CD4-positive, alpha-beta memory T cell (primary cell): ENCODE results near the gene KIAA0825. TPM values are rescaled to one million over a fixed set of nuclear protein-coding genes. Genes with fewer than 3 reads are reported as not detected.
"Not testable (repeated sequence)": the region's sequence is repeated elsewhere in the genome, so short reads cannot be mapped to it uniquely, and the experiment has no call there.

Source experiments
- CTCF ChIA-PET: fragments of 350-600 bp; sonication (Branson Sonifier 250); formaldehyde crosslinking; loops from one replicate; lab custom pipeline; 2021; ENCODE audit warnings: inconsistent platforms; ENCODE audit not compliant: partially characterized antibody; lab: Charles Lee
- POLR2A ChIA-PET: fragments of 350-600 bp; sonication (Branson Sonifier 250); formaldehyde crosslinking; loops from one replicate; lab custom pipeline; 2021; ENCODE audit not compliant: partially characterized antibody; lab: Charles Lee
- DNase-seq, 5 donors: peaks; one replicate each; pipeline versions ENCODE4 v3.0.0 to v3.0.0-alpha.2; 2020 to 2022; ENCODE audit warnings: mixed read lengths in 1 of 5
- H3K27ac ChIP-seq: one replicate; pipeline ENCODE4 v1.7.0; 2013; ENCODE audit warnings: low read depth, low read length
- H3K27me3 ChIP-seq: 2 replicates; pipeline ENCODE4 v1.7.0; 2013; ENCODE audit warnings: mild to moderate bottlenecking, low read length, moderate library complexity; ENCODE audit not compliant: insufficient read depth
- H3K36me3 ChIP-seq: 2 replicates; pipeline ENCODE4 v1.7.0; 2013; ENCODE audit warnings: mild to moderate bottlenecking, low read length, moderate library complexity; ENCODE audit not compliant: insufficient read depth
- H3K4me1 ChIP-seq: 2 replicates; pipeline ENCODE4 v1.7.0; 2013; ENCODE audit warnings: mild to moderate bottlenecking, low read length, moderate library complexity; ENCODE audit not compliant: insufficient read depth
- H3K4me3 ChIP-seq, 2 donors: one replicate each; pipeline ENCODE4 v1.7.0; 2013; ENCODE audit warnings: low read length in 2 of 2, mild to moderate bottlenecking in 1 of 2
- H3K9me3 ChIP-seq, 2 donors: one replicate each; pipeline ENCODE4 v1.7.0; 2013; ENCODE audit warnings: low read length in 2 of 2, control low read depth in 1 of 2; ENCODE audit not compliant: control insufficient read depth in 1 of 2
- H3K27ac Mint-ChIP-seq, 7 donors: one replicate each; pipeline ENCODE4 v1.8.0; 2020 to 2021; ENCODE audit warnings: mixed read lengths in 7 of 7, mild to moderate bottlenecking in 6 of 7, inconsistent platforms in 3 of 7, moderate library complexity in 3 of 7
- H3K27me3 Mint-ChIP-seq, 2 donors: one replicate each; pipeline ENCODE4 v1.8.0; 2020 to 2021; ENCODE audit warnings: mixed read lengths in 2 of 2
- H3K36me3 Mint-ChIP-seq, 2 donors: one replicate each; pipeline ENCODE4 v1.8.0; 2020 to 2021; ENCODE audit warnings: mixed read lengths in 2 of 2, inconsistent platforms in 1 of 2, mild to moderate bottlenecking in 1 of 2
- H3K4me1 Mint-ChIP-seq, 4 donors: one replicate each; pipeline ENCODE4 v1.8.0; 2020 to 2021; ENCODE audit warnings: mixed read lengths in 4 of 4, mild to moderate bottlenecking in 1 of 4
- H3K4me3 Mint-ChIP-seq, 8 donors: one replicate each; pipeline ENCODE4 v1.8.0; 2020 to 2021; ENCODE audit warnings: mixed read lengths in 8 of 8, mild to moderate bottlenecking in 7 of 8, moderate library complexity in 6 of 8, inconsistent platforms in 3 of 8
- H3K9me3 Mint-ChIP-seq, 8 donors: one replicate each; pipeline ENCODE4 v1.8.0; 2020 to 2021; ENCODE audit warnings: mixed read lengths in 8 of 8, mild to moderate bottlenecking in 5 of 8, inconsistent platforms in 3 of 8, moderate library complexity in 1 of 8
- intact Hi-C: fragments of 100-400 bp; cut with micrococcal nuclease; formaldehyde crosslinking; loops from one replicate; pipeline ENCODE4 v1.15.1; 2023
- polyA plus RNA-seq, 2 donors: library from polyadenylated mRNA; unstranded; fragments of 300-500 nt; fragmentation: Illumina TruSeq; gene quantifications; one replicate each; pipeline ENCODE4 v1.2.3, GENCODE V29; 2021
- total RNA-seq, 2 experiments: library from RNA; stranded (reverse); gene quantifications; one replicate each; pipeline ENCODE4 v1.2.3, GENCODE V29; 2021

Gene KIAA0825
- total and polyA plus RNA-seq, 4 experiments from 2014 or later, result 1.5 to 2.2 (median 2.1) TPM

GRCh38 chr5:94595281-94595840, 23.0 kb downstream of the KIAA0825 start:
- no peaks in the 10 kb centered on the region for H3K27me3 Mint-ChIP-seq
- no peaks in the 10 kb centered on the region for H3K36me3 ChIP-seq
- no peak for DNase-seq
- no peak overlapping the region for H3K4me3 Mint-ChIP-seq
- H3K27ac ChIP-seq, result no peak overlapping the region
- H3K4me3 ChIP-seq, result no peak overlapping the region
- peaks cover 0 to 2% (median 0%) of the 10 kb centered on the region in 4 donors for H3K4me1 Mint-ChIP-seq
- no peaks in the 10 kb centered on the region for H3K27me3 ChIP-seq
- H3K4me1 ChIP-seq, result no peaks in the 10 kb centered on the region
- no peak overlapping the region for H3K27ac Mint-ChIP-seq
- H3K9me3 ChIP-seq, result no peaks in the 10 kb centered on the region
- ChIA-PET CTCF (no interaction called here), POLR2A (no interaction called here)
- H3K9me3 Mint-ChIP-seq, result peaks cover 0 to 12% (median 5%) of the 10 kb centered on the region in 8 donors
- intact Hi-C loops, result no loop called here
- peaks cover 4 to 8% of the 10 kb centered on the region in 2 donors for H3K36me3 Mint-ChIP-seq

DNA sequence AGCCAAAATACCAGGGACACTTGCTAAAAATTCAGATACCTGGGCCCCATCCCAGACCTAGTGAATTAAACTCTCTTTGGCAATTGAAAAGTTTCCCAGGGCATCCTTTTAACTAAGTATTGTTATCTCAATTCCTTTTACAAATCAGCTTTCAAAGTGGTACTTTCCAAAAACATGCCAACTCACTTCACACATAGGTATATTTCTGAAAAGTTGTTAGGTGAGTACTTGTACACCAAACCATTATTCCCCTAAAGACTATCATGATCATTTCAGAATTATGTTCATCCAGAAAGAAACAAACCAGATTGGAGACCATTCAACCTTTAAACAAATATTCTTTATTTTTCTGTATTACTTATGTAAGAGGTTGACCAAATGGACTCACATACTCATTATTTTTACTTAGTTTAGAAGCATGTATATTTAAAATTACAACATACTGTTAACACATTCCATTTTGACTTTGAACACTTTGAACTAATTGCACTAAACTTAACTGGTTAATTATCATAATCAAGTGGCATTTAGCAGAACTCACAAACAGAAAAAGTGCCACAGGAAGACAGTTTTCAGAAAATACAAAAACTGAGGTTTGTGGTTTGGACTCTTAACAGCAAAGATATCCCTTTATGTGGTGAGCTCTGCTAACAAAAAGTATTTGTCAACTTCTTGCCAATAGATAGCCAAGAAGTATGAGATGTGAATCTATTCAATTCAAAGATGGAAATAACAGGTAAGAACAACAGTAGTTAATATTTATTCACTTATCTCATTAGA, 40.7 kb downstream of the KIAA0825 start:
- H3K27me3 Mint-ChIP-seq, result no peaks in the 10 kb centered on the region
- H3K9me3 Mint-ChIP-seq, result peaks cover 0 to 4% (median 0%) of the 10 kb centered on the region in 8 donors
- POLR2A ChIA-PET, result interaction anchor here (0.7 to 1.7 kb wide), 2 partner anchors 37 to 216 kb away, joined by 3 to 5 read pairs; no protein-coding TSS in a partner anchor

GRCh38 chr5:94575196-94575595, 43.2 kb downstream of the KIAA0825 start:
- Mint-ChIP-seq H3K27ac (peak overlapping the region; percentile 38 to 86 (median 83)), H3K36me3 (no peaks in the 10 kb centered on the region), H3K27me3 (no peaks in the 10 kb centered on the region), H3K4me3 (peak overlapping the region in 7 of 8 donors; percentile 57 to 80 (median 66)), H3K9me3 (peaks cover 0 to 2% (median 0%) of the 10 kb centered on the region in 8 donors), H3K4me1 (peaks cover 32 to 54% (median 49%) of the 10 kb centered on the region in 4 donors)
- Histone ChIP-seq H3K9me3 (no peaks in the 10 kb centered on the region), H3K27ac (no peak overlapping the region), H3K27me3 (no peaks in the 10 kb centered on the region), H3K4me1 (peaks cover 65% of the 10 kb centered on the region), H3K36me3 (no peaks in the 10 kb centered on the region), H3K4me3 (no peak overlapping the region)
- ChIA-PET CTCF (interaction anchor here (0.8 to 1.7 kb wide), 4 partner anchors 37 to 50 kb away, joined by 3 to 6 read pairs (median 3); partner anchors contain the start of genes KIAA0825 and SLF1), POLR2A (interaction anchor here (0.6 to 1.5 kb wide), 2 partner anchors 9 to 43 kb away, joined by 3 to 7 read pairs; partner anchors contain the start of genes KIAA0825 and SLF1)
- DNase-seq, result peak in 4 of 5 donors; percentile 26 to 36 (median 30)
- intact Hi-C loops, result no loop called here

More for the DNA sequence above, 40.7 kb downstream of the KIAA0825 start:
- DNase-seq, result peak; percentile 42 to 75 (median 61)
- Histone ChIP-seq H3K4me1 (peaks cover 72% of the 10 kb centered on the region), H3K27me3 (no peaks in the 10 kb centered on the region), H3K36me3 (no peaks in the 10 kb centered on the region), H3K4me3 (peak overlapping the region in 1 of 2 donors; percentile 14), H3K27ac (no peak overlapping the region), H3K9me3 (no peaks in the 10 kb centered on the region)
- H3K4me1 Mint-ChIP-seq, result peaks cover 36 to 61% (median 55%) of the 10 kb centered on the region in 4 donors
- intact Hi-C loops, result loop anchor here (1.0 kb wide), 1 partner anchor 41 kb away; the partner anchor contains the start of genes KIAA0825 and SLF1
- H3K4me3 Mint-ChIP-seq, result peak overlapping the region; percentile 14 to 74 (median 68)
- CTCF ChIA-PET, result interaction anchor here (1.4 to 1.8 kb wide), 2 partner anchors 41 to 160 kb away, joined by 5 read pairs; partner anchors contain the start of genes KIAA0825 and SLF1
- H3K36me3 Mint-ChIP-seq, result peaks cover 0 to 2% of the 10 kb centered on the region in 2 donors
- peak overlapping the region in 4 of 7 donors; percentile 32 to 66 (median 46) for H3K27ac Mint-ChIP-seq

DNA sequence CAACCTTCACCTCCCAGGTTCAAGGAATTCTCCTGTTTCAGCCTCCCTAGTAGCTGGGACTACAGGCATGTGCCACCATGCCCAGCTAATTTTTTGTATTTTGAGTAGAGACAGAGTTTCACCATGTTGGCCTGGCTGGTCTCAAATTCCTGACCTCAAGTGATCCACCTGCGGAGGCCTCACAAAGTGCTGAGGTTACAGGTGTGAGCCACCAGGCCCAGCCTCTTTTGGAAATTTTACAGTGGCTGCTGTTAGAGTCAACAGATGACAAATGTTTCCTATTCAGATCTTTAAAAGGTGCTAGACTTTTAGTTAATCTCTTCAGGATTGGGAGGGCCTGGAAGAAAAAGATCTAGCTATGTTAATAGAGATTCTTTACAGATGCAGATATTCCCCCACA, 45.1 kb downstream of the KIAA0825 start:
- H3K27me3 Mint-ChIP-seq, H3K4me3 Mint-ChIP-seq, H3K9me3 Mint-ChIP-seq, CTCF ChIA-PET, H3K27me3 ChIP-seq, H3K9me3 ChIP-seq, H3K4me3 ChIP-seq, H3K36me3 ChIP-seq, H3K36me3 Mint-ChIP-seq, H3K27ac ChIP-seq, intact Hi-C loops: not testable (repeated sequence)
- peak in 1 of 5 donors; percentile 47 for DNase-seq
- POLR2A ChIA-PET, result interaction anchor here (1.2 to 1.3 kb wide), 2 partner anchors 37 to 45 kb away, joined by 3 read pairs; partner anchors contain the start of genes KIAA0825 and SLF1
- Mint-ChIP-seq H3K4me1 (peaks cover 28 to 46% (median 41%) of the 10 kb centered on the region in 4 donors), H3K27ac (peak overlapping the region in 2 of 7 donors; percentile 28 to 31)
- H3K4me1 ChIP-seq, result peaks cover 51% of the 10 kb centered on the region

DNA sequence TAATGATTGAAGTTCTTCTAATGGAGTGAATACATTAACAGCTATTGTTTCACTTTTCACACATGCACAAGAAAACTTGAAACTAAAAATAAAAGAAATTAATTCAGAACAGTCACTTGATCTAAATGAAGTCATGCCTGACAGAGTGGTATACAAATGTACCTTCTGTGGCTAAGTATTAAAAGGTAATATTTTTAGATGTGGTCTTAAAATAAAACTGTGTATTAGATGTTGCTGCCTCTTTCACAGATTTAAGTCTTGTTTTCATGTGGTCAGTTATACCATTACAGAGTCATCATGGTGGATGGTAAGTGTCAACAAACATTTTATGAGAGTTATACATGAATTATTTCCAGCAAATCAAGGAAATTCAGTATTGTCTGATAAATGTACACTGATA, 47.0 kb downstream of the KIAA0825 start:
- peaks cover 18 to 28% (median 26%) of the 10 kb centered on the region in 4 donors for H3K4me1 Mint-ChIP-seq
- no peaks in the 10 kb centered on the region for H3K36me3 Mint-ChIP-seq
- H3K27me3 ChIP-seq, result no peaks in the 10 kb centered on the region
- no peak for DNase-seq
- H3K36me3 ChIP-seq, result no peaks in the 10 kb centered on the region
- H3K4me3 ChIP-seq, result no peak overlapping the region
- no peaks in the 10 kb centered on the region for H3K9me3 ChIP-seq
- ChIA-PET POLR2A (no interaction called here), CTCF (no interaction called here)
- H3K27ac ChIP-seq, result no peak overlapping the region
- peaks cover 0 to 2% (median 0%) of the 10 kb centered on the region in 8 donors for H3K9me3 Mint-ChIP-seq
- intact Hi-C loops, result no loop called here
- no peak overlapping the region for H3K27ac Mint-ChIP-seq
- no peak overlapping the region for H3K4me3 Mint-ChIP-seq
- H3K4me1 ChIP-seq, result peaks cover 32% of the 10 kb centered on the region
- no peaks in the 10 kb centered on the region for H3K27me3 Mint-ChIP-seq

DNA sequence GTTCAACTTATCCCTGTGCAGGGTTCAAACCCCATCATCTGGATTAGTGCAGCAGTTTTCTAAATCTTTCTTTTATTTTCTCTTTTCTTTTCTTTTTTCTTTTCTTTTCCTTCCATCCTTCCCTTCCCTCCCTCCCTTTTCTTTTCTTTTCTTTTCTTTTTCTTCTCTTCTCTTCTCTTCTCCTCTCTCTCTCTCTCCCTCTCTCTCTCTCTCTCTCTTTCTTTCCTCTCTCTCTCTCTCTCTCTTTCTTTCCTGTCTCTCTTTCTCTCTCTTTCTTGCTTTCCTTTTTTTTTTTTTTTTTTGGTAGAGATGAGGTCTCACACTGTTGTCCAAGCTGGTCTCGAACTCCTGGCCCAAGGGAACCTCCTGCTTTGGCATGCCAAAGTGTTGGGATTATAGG, 53.6 kb downstream of the KIAA0825 start:
- H3K4me1 Mint-ChIP-seq, result peaks cover 0 to 7% (median under 1%) of the 10 kb centered on the region in 4 donors
- Histone ChIP-seq H3K27ac (no peak overlapping the region), H3K27me3 (no peaks in the 10 kb centered on the region), H3K36me3 (no peaks in the 10 kb centered on the region), H3K4me3 (no peak overlapping the region), H3K4me1 (no peaks in the 10 kb centered on the region), H3K9me3 (no peaks in the 10 kb centered on the region)
- DNase-seq, result no peak
- H3K27ac Mint-ChIP-seq, result no peak overlapping the region
- H3K36me3 Mint-ChIP-seq, result no peaks in the 10 kb centered on the region
- CTCF ChIA-PET, result no interaction called here
- H3K27me3 Mint-ChIP-seq, result no peaks in the 10 kb centered on the region
- POLR2A ChIA-PET, result no interaction called here
- intact Hi-C loops, result no loop called here
- no peaks in the 10 kb centered on the region for H3K9me3 Mint-ChIP-seq
- no peak overlapping the region for H3K4me3 Mint-ChIP-seq
